Measurements from ENCODE around the gene DKK3. TPM values are rescaled to one million over a fixed set of nuclear protein-coding genes. Genes with fewer than 3 reads are reported as not detected.

Gene DKK3
- total and polyA plus RNA-seq, 2 of the 13 experiments (the other 11 are each of a cell fraction or from before 2014, with no cell fraction given) = 0.09 to 0.67 TPM

DNA sequence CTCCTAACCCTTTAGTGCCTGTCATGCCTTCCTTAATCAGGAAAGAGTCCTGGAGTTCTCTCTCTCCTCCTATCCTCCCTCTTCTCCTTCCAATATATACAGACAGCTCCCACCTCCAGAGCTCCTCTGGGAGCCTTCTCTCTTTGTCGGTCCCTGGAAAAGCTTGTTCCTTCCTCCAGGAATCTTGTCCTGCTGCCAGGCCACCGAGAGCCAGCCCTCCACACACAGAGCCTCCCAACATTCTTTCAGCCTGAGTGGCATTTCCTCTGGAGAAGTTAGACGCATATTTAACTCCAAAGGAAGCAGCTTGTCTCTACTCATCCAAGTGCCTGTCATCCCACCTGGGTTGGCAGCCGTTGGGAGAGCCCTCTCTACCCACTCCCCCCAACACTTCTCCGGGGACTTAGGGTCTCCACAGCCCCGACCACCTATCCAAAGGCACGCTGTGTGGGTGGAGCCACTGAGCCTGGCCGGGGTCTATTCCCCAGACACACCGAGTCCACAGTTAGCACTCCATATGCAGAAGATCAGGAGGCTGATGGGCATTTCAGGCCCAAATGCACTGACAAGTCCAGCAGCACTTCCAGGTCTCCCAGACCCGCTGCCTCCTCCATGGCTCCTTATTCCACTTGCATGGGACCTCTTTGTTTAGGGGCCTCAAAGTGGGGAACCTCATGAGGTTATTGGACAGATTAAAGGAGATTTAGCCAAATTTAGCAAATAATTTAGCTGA, 31.1 kb downstream of the DKK3 start:
- H3K27ac ChIP-seq (ENCODE audit: extremely low read length, insufficient read depth, low read length) = no peak overlapping the region
- intact Hi-C loops (cut with micrococcal nuclease; ENCODE audit: unreplicated experiment) = no loop called here
- no peaks in the 10 kb centered on the region for H3K79me2 ChIP-seq (ENCODE audit: insufficient read depth, low read length)
- H4K20me1 ChIP-seq (ENCODE audit: insufficient read depth, low read length) = no peaks in the 10 kb centered on the region
- TF ChIP-seq EP300 (IDR thresholded peaks at IDR 0.05; ENCODE audit: low read depth in 2 of 2, low read length in 2 of 2) (no peak), EP300 (CRISPR knock-in tag; IDR thresholded peaks at IDR 0.05; ENCODE audit: borderline replicate concordance) (no peak), HCFC1 (IDR thresholded peaks at IDR 0.05; ENCODE audit: low read depth, low read length) (no peak), SALL2 (CRISPR knock-in tag; IDR thresholded peaks at IDR 0.05) (no peak)
- no peaks in the 10 kb centered on the region for H3K36me3 ChIP-seq (replicated peaks in 1 of 2; ENCODE audit: control insufficient read depth in 1 of 2, insufficient read depth in 2 of 2, low read length in 2 of 2)
- WGBS (ENCODE audit: low lambda C conversion rate) = 14% methylated on average over 5 of the region's 10 CpGs
- H3K9me3 ChIP-seq (ENCODE audit: low read length) = no peaks in the 10 kb centered on the region
- DNase-seq (ENCODE audit: low spot score) (no peak), FAIRE-seq (no peak), ATAC-seq (no peak)
- no TSS peak for BruUV-seq (replicated peaks)
- ChIA-PET POLR2A (no interaction called here), CTCF (ENCODE audit: low intra/inter-chr PET ratio, low total read pairs) (no interaction called here)
- in situ Hi-C loops (cut with HindIII; ENCODE audit: extremely low pct_ligation_motif_present, low pct_unique_long_range_greater_than_20kb) = no loop called here
- H2AFZ ChIP-seq (ENCODE audit: low read length) = no peak overlapping the region
- no peak overlapping the region for H3K4me3 ChIP-seq (replicated peaks in 1 of 3; ENCODE audit: insufficient read depth in 1 of 3, low read depth in 2 of 3, low read length in 3 of 3)
- H3K9ac ChIP-seq (ENCODE audit: insufficient read depth, low read depth, low read length) = no peak overlapping the region
- H3K4me2 ChIP-seq (ENCODE audit: low read depth, low read length) = no peak overlapping the region
- H3K27me3 ChIP-seq (ENCODE audit: control insufficient read depth in 1 of 2, insufficient read depth in 2 of 2, low read length in 2 of 2) = peaks cover 6 to 37% of the 10 kb centered on the region in 2 experiments; a peak in 3 of 5 replicates
- peaks cover 9% of the 10 kb centered on the region; the same call in 1 of the 2 replicates for H3K4me1 ChIP-seq (ENCODE audit: insufficient read depth, low read length)

DNA sequence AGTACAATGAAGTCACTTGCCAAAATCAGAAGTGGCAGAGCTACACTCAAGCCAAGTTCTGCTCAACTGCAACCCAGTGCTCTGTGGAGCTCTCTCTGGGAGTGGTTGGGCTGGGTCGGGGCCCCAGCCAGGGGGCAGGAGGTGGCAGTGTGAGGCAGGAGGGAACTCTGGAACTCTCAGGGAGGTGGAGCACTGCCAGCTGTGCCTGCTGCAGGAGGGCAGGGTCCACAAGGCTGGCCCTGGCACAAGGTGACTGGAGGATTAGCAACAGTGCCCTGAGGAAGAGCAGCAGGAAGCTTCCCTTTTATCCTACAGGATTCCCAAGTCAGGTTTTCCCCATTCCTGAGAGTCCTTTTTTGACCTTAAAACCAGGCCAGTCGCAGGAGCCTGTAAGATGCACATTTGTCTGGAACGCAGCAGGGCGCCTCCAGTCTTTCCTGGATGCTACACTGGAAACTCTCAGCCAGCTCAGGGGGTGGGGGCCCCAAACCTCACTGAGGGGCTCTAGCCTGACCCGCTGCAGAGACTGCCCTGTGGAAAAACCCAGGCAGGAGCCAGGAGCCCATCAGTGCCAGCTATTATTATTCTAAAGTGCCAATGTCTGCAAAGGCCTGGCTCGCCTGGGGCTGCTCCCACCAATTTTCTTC, 31.8 kb downstream of the DKK3 start:
- BruUV-seq (replicated peaks) = no TSS peak
- no peaks in the 10 kb centered on the region for H4K20me1 ChIP-seq (ENCODE audit: insufficient read depth, low read length)
- in situ Hi-C loops (cut with HindIII; ENCODE audit: extremely low pct_ligation_motif_present, low pct_unique_long_range_greater_than_20kb) (no loop called here), intact Hi-C loops (cut with micrococcal nuclease; ENCODE audit: unreplicated experiment) (no loop called here)
- H3K36me3 ChIP-seq (replicated peaks in 1 of 2; ENCODE audit: control insufficient read depth in 1 of 2, insufficient read depth in 2 of 2, low read length in 2 of 2) = no peaks in the 10 kb centered on the region
- peaks cover 6 to 37% of the 10 kb centered on the region in 2 experiments; a peak in 3 of 5 replicates for H3K27me3 ChIP-seq (ENCODE audit: control insufficient read depth in 1 of 2, insufficient read depth in 2 of 2, low read length in 2 of 2)
- no peaks in the 10 kb centered on the region for H3K9me3 ChIP-seq (ENCODE audit: low read length)
- no peak overlapping the region for H3K27ac ChIP-seq (ENCODE audit: extremely low read length, insufficient read depth, low read length)
- FAIRE-seq = no peak
- ChIA-PET CTCF (ENCODE audit: low intra/inter-chr PET ratio, low total read pairs) (no interaction called here), POLR2A (no interaction called here)
- H3K4me3 ChIP-seq (replicated peaks in 1 of 3; ENCODE audit: insufficient read depth in 1 of 3, low read depth in 2 of 3, low read length in 3 of 3) = no peak overlapping the region
- TF ChIP-seq KDM4B (CRISPR knock-in tag; IDR thresholded peaks at IDR 0.05) = no peak
- TF ChIP-seq MYNN (CRISPR knock-in tag; IDR thresholded peaks at IDR 0.05; ENCODE audit: low read depth) = no peak
- no peak for TF ChIP-seq ZKSCAN5 (CRISPR knock-in tag; IDR thresholded peaks at IDR 0.05)
- TF ChIP-seq, protein P1, sequence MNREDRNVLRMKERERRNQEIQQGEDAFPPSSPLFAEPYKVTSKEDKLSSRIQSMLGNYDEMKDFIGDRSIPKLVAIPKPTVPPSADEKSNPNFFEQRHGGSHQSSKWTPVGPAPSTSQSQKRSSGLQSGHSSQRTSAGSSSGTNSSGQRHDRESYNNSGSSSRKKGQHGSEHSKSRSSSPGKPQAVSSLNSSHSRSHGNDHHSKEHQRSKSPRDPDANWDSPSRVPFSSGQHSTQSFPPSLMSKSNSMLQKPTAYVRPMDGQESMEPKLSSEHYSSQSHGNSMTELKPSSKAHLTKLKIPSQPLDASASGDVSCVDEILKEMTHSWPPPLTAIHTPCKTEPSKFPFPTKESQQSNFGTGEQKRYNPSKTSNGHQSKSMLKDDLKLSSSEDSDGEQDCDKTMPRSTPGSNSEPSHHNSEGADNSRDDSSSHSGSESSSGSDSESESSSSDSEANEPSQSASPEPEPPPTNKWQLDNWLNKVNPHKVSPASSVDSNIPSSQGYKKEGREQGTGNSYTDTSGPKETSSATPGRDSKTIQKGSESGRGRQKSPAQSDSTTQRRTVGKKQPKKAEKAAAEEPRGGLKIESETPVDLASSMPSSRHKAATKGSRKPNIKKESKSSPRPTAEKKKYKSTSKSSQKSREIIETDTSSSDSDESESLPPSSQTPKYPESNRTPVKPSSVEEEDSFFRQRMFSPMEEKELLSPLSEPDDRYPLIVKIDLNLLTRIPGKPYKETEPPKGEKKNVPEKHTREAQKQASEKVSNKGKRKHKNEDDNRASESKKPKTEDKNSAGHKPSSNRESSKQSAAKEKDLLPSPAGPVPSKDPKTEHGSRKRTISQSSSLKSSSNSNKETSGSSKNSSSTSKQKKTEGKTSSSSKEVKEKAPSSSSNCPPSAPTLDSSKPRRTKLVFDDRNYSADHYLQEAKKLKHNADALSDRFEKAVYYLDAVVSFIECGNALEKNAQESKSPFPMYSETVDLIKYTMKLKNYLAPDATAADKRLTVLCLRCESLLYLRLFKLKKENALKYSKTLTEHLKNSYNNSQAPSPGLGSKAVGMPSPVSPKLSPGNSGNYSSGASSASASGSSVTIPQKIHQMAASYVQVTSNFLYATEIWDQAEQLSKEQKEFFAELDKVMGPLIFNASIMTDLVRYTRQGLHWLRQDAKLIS (CRISPR knock-in tag; IDR thresholded peaks at IDR 0.05) = no peak
- no peak for ATAC-seq
- no peak overlapping the region for H3K4me2 ChIP-seq (ENCODE audit: low read depth, low read length)
- no peak for DNase-seq (ENCODE audit: low spot score)
- no peaks in the 10 kb centered on the region for H3K79me2 ChIP-seq (ENCODE audit: insufficient read depth, low read length)
- H3K4me1 ChIP-seq (ENCODE audit: insufficient read depth, low read length) = peaks cover 9% of the 10 kb centered on the region; the same call in 1 of the 2 replicates
- H2AFZ ChIP-seq (ENCODE audit: low read length) = no peak overlapping the region
- WGBS (ENCODE audit: low lambda C conversion rate) = 93% methylated on average over 3 of the region's 6 CpGs
- no peak overlapping the region for H3K9ac ChIP-seq (ENCODE audit: insufficient read depth, low read depth, low read length)

All from HepG2 (cell line).